WTC11 (cell line): ENCODE data around the gene MYL12B. TPM values are rescaled to one million over a fixed set of nuclear protein-coding genes. Genes with fewer than 3 reads are reported as not detected.

Experiments used
- ATAC-seq: fragments of 200-7000 bp; cut with Tn5 transposase; 2 replicates; pipeline ENCODE4 v1.10.0; 2021; ENCODE audit warnings: mild to moderate bottlenecking, moderate library complexity
- CTCF ChIA-PET: fragments of 300-600 bp; sonication (Branson Sonifier 250); formaldehyde crosslinking; loops from one replicate; lab custom pipeline; 2021; ENCODE audit warnings: antibody characterized with exemption; lab: Charles Lee
- POLR2A ChIA-PET: fragments of 350-600 bp; sonication (Branson Sonifier 250); formaldehyde crosslinking; loops from one replicate; lab custom pipeline; 2021; ENCODE audit warnings: antibody characterized with exemption; lab: Charles Lee
- DNase-seq: peaks from one replicate; pipeline ENCODE4 v3.0.0; 2021; ENCODE audit warnings: low spot score
- H3K27ac Mint-ChIP-seq: 2 replicates; pipeline ENCODE4 v1.8.0; 2021; ENCODE audit warnings: mixed read lengths
- H3K27me3 Mint-ChIP-seq: 2 replicates; pipeline ENCODE4 v1.8.0; 2021; ENCODE audit warnings: low read depth, mild to moderate bottlenecking, moderate library complexity, mixed read lengths
- H3K36me3 Mint-ChIP-seq: 2 replicates; pipeline ENCODE4 v1.8.0; 2021; ENCODE audit warnings: mixed read lengths
- H3K4me1 Mint-ChIP-seq: 2 replicates; pipeline ENCODE4 v1.8.0; 2022; ENCODE audit warnings: mixed read lengths
- H3K4me3 Mint-ChIP-seq: 2 replicates; pipeline ENCODE4 v1.8.0; 2021; ENCODE audit warnings: mild to moderate bottlenecking, moderate library complexity, mixed read lengths
- H3K9me3 Mint-ChIP-seq: 2 replicates; pipeline ENCODE4 v1.8.0; 2021; ENCODE audit warnings: mixed read lengths
- ELF4 ChIP-seq: sonication (generic); formaldehyde crosslinking; IDR thresholded peaks from 2 replicates; pipeline ENCODE4 v1.8.1; 2022; ENCODE audit warnings: low read depth, mild to moderate bottlenecking, moderate library complexity, missing genetic modification reagents
- FOXP1 ChIP-seq: sonication (generic); formaldehyde crosslinking; IDR thresholded peaks from 2 replicates; pipeline ENCODE4 v1.8.0; 2022; ENCODE audit warnings: missing genetic modification reagents, mild to moderate bottlenecking, moderate library complexity, borderline replicate concordance
- HMGA2 ChIP-seq: fragments of 250-450 bp; sonication (Bioruptor Pico); IDR thresholded peaks from 2 replicates; pipeline ENCODE4 v1.4.0; 2021; ENCODE audit warnings: mild to moderate bottlenecking, moderate library complexity
- KAT7 ChIP-seq: sonication (generic); formaldehyde crosslinking; IDR thresholded peaks from 2 replicates; pipeline ENCODE4 v1.8.1; 2023; ENCODE audit warnings: missing genetic modification reagents, mild to moderate bottlenecking, borderline replicate concordance
- RORB ChIP-seq: fragments of 250-450 bp; sonication (Bioruptor Pico); IDR thresholded peaks from 2 replicates; pipeline ENCODE4 v1.9.0; 2021; ENCODE audit warnings: mild to moderate bottlenecking
- TEAD1 ChIP-seq: sonication (generic); formaldehyde crosslinking; IDR thresholded peaks from 2 replicates; pipeline ENCODE4 v1.8.0; 2022; ENCODE audit warnings: mild to moderate bottlenecking, missing genetic modification reagents
- ZNF121 ChIP-seq: sonication (generic); formaldehyde crosslinking; IDR thresholded peaks from 2 replicates; pipeline ENCODE4 v1.8.0; 2023; ENCODE audit warnings: missing genetic modification reagents
- ZNF396 ChIP-seq: fragments of 250-450 bp; sonication (Bioruptor Pico); IDR thresholded peaks from 2 replicates; pipeline ENCODE4 v1.8.0; 2021; ENCODE audit warnings: mild to moderate bottlenecking, moderate library complexity, borderline replicate concordance
- total RNA-seq: library from RNA; stranded (reverse); gene quantifications from 3 replicates; pipeline ENCODE4 v1.2.3, GENCODE V29; 2021
- TF ChIP-seq, protein P1 (sequence below): sonication (generic); formaldehyde crosslinking; conservative IDR thresholded peaks from 2 replicates; pipeline ENCODE4 v1.8.1; 2023; ENCODE audit warnings: mild to moderate bottlenecking, low read depth, missing genetic modification reagents, moderate library complexity
- TF ChIP-seq, protein P2 (sequence below): sonication (generic); formaldehyde crosslinking; IDR thresholded peaks from 2 replicates; pipeline ENCODE4 v1.8.1; 2023; ENCODE audit warnings: mild to moderate bottlenecking, moderate library complexity, missing genetic modification reagents
- TF ChIP-seq, protein P3 (sequence below): sonication (generic); formaldehyde crosslinking; IDR thresholded peaks from 2 replicates; pipeline ENCODE4 v1.8.1; 2022; ENCODE audit warnings: mild to moderate bottlenecking, moderate library complexity, missing genetic modification reagents
- TF ChIP-seq, protein P4 (sequence below): sonication (generic); formaldehyde crosslinking; IDR thresholded peaks from 2 replicates; pipeline ENCODE4 v1.8.0; 2023; ENCODE audit warnings: missing genetic modification reagents

Gene MYL12B
- total RNA-seq, 1 experiment from 2014 or later: 173 TPM

DNA sequence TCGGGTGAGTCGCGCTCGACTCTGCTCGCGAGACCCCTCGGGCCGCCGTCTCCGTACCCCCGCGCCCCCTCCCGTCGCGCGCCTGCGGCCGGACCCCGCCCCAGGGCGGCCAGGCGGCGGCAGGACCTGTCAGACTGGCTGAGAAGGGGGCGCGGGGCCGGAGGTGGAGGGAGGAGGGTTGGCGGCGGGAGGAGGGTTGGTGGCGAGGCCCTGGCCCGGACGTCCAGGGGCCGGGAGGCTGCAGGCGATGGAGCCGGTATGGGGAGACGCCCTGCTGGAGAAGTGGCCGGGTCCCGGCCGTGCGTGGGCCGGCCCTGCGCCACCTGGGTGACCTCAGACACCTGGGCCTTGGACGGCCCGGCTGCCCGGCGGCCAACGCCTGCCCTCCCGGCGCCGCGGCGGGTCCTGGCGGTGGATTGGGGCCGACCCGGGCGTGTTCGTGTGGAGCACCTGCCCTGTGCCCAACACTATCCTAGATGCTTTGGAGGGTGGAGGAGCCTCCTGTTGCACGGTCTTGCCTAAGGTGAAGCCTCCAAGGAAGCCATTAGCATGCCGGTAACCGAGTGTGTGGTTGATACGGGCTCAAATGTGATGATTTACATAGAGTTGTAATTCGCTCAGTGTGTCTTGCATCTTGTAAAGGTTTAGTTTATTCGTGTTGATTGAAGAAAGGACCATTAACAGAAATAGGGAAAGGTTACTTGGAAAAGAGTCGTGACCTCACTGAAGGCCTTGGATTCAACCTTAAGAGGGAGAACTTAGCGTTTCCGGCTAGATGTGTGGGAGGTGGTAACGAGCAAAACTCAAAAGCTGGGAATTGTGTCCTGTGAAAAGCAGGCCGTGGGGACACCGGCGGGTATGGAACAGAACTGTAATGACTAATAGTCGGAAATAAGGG, 550 bp downstream of the MYL12B start:
- peak; percentile 3; the same call in 1 of the 2 replicates for ATAC-seq
- Mint-ChIP-seq H3K9me3 (no peaks in the 10 kb centered on the region), H3K36me3 (peaks cover 5% of the 10 kb centered on the region), H3K4me3 (peak overlapping the region; percentile 86), H3K27ac (peak overlapping the region; percentile 63), H3K27me3 (no peaks in the 10 kb centered on the region), H3K4me1 (peaks cover 38% of the 10 kb centered on the region)
- no peak for DNase-seq
- ChIA-PET POLR2A (interaction anchor here (1.5 kb wide), 2 partner anchors 14 to 341 kb away, joined by 4 to 5 read pairs; no protein-coding TSS in a partner anchor), CTCF (no interaction called here)
- TF ChIP-seq KAT7 (CRISPR knock-in tag) (peak; percentile 91), ZNF396 (no peak), RORB (no peak), TEAD1 (0 out of 2 replicates have a peak, but pooled peaks have one; percentile 13), ELF4 (CRISPR knock-in tag) (peak; percentile 7; the same call in 1 of the 2 replicates)
- TF ChIP-seq, protein P1, sequence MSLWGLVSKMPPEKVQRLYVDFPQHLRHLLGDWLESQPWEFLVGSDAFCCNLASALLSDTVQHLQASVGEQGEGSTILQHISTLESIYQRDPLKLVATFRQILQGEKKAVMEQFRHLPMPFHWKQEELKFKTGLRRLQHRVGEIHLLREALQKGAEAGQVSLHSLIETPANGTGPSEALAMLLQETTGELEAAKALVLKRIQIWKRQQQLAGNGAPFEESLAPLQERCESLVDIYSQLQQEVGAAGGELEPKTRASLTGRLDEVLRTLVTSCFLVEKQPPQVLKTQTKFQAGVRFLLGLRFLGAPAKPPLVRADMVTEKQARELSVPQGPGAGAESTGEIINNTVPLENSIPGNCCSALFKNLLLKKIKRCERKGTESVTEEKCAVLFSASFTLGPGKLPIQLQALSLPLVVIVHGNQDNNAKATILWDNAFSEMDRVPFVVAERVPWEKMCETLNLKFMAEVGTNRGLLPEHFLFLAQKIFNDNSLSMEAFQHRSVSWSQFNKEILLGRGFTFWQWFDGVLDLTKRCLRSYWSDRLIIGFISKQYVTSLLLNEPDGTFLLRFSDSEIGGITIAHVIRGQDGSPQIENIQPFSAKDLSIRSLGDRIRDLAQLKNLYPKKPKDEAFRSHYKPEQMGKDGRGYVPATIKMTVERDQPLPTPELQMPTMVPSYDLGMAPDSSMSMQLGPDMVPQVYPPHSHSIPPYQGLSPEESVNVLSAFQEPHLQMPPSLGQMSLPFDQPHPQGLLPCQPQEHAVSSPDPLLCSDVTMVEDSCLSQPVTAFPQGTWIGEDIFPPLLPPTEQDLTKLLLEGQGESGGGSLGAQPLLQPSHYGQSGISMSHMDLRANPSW (CRISPR knock-in tag): no peak
- TF ChIP-seq, protein P2, sequence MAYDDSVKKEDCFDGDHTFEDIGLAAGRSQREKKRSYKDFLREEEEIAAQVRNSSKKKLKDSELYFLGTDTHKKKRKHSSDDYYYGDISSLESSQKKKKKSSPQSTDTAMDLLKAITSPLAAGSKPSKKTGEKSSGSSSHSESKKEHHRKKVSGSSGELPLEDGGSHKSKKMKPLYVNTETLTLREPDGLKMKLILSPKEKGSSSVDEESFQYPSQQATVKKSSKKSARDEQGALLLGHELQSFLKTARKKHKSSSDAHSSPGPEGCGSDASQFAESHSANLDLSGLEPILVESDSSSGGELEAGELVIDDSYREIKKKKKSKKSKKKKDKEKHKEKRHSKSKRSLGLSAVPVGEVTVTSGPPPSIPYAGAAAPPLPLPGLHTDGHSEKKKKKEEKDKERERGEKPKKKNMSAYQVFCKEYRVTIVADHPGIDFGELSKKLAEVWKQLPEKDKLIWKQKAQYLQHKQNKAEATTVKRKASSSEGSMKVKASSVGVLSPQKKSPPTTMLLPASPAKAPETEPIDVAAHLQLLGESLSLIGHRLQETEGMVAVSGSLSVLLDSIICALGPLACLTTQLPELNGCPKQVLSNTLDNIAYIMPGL (CRISPR knock-in tag): peak; percentile 82; the same call in 1 of the 2 replicates

DNA sequence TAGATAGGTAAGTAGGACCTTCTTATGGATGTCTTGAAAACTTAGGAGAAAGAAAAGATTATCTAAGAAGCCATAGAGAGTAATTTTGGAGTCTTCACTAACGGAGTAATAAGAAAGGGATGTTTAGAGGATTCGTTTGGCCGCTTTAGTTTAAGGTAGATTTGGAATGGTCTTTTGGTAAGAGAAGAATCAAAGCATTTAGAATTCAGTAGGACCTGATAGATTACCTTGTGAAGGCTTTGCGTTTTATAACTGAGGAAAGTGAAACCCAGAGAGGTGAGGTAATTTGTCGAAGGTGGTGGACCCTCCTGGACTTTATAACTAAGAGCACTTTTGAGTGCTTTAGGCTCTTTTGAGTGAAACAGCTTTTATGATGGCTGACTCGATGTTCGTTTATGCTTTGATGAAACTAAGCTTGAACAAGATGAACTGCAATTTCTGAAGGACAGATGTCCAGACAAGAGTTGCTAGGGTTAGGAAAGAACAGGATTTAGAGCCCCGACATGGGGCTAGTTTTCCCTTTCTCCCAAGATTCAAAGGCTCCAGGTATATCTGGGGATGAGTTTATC, 1.3 kb downstream of the MYL12B start:
- DNase-seq (no peak), ATAC-seq (no peak)
- Mint-ChIP-seq H3K27me3 (no peaks in the 10 kb centered on the region), H3K4me3 (peak overlapping the region; percentile 86), H3K4me1 (peaks cover 42% of the 10 kb centered on the region), H3K27ac (peak overlapping the region; percentile 63), H3K9me3 (no peaks in the 10 kb centered on the region), H3K36me3 (no peaks in the 10 kb centered on the region)
- POLR2A ChIA-PET: interaction anchor here (0.6 kb wide), 1 partner anchor 191 kb away, joined by 4 read pairs; no protein-coding TSS in a partner anchor
- CTCF ChIA-PET: no interaction called here
- TF ChIP-seq ZNF121 (CRISPR knock-in tag) (no peak), HMGA2 (CRISPR knock-in tag) (no peak), FOXP1 (no peak)
- TF ChIP-seq, protein P2 (CRISPR knock-in tag): no peak
- TF ChIP-seq, protein P3, sequence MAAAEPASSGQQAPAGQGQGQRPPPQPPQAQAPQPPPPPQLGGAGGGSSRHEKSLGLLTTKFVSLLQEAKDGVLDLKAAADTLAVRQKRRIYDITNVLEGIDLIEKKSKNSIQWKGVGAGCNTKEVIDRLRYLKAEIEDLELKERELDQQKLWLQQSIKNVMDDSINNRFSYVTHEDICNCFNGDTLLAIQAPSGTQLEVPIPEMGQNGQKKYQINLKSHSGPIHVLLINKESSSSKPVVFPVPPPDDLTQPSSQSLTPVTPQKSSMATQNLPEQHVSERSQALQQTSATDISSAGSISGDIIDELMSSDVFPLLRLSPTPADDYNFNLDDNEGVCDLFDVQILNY (CRISPR knock-in tag): no peak
- TF ChIP-seq, protein P4, sequence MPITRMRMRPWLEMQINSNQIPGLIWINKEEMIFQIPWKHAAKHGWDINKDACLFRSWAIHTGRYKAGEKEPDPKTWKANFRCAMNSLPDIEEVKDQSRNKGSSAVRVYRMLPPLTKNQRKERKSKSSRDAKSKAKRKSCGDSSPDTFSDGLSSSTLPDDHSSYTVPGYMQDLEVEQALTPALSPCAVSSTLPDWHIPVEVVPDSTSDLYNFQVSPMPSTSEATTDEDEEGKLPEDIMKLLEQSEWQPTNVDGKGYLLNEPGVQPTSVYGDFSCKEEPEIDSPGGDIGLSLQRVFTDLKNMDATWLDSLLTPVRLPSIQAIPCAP (CRISPR knock-in tag): no peak
